Left lung (tissue), 10 donors: ENCODE results near the gene CCDC50. TPM values are rescaled to one million over a fixed set of nuclear protein-coding genes. Genes with fewer than 3 reads are reported as not detected.

ENCODE experiments used
- ATAC-seq: fragments of 200-7000 bp; cut with Tn5 transposase; one replicate; pipeline ENCODE4 v1.9.1; 2020; ENCODE audit warnings: moderate library complexity
- DNase-seq, 4 donors: peaks; one replicate each; pipeline ENCODE4 v3.0.0-alpha.2; 2013 to 2020
- H3K27ac ChIP-seq, 2 donors: fragments of 200-600 bp; sonication (generic) in 1 of 2; one replicate each; pipeline versions ENCODE4 v1.5.0 to v1.8.0; 2020 to 2021
- H3K27me3 ChIP-seq, 2 donors: fragments of 200-600 bp; sonication (generic) in 1 of 2; one replicate each; pipeline versions ENCODE4 v1.5.0 to v1.8.0; 2020 to 2021
- H3K36me3 ChIP-seq, 2 donors: fragments of 200-600 bp; sonication (generic) in 1 of 2; one replicate each; pipeline versions ENCODE4 v1.5.0 to v1.8.0; 2020 to 2021
- H3K4me1 ChIP-seq, 2 donors: fragments of 200-600 bp; one replicate each; pipeline ENCODE4 v1.8.0; 2021
- H3K4me3 ChIP-seq, 2 donors: fragments of 200-600 bp; sonication (generic) in 1 of 2; one replicate each; pipeline versions ENCODE4 v1.5.0 to v1.8.0; 2020 to 2021; ENCODE audit warnings: mild to moderate bottlenecking in 1 of 2
- H3K9me3 ChIP-seq, 2 donors: fragments of 200-600 bp; sonication (generic) in 1 of 2; one replicate each; pipeline versions ENCODE4 v1.5.0 to v1.8.0; 2020 to 2021
- CTCF ChIP-seq, 2 donors: fragments of 200-600 bp; sonication (generic) in 1 of 2; IDR thresholded peaks; one replicate each; pipeline versions ENCODE4 v1.5.0 to v1.8.0; 2021; ENCODE audit warnings: antibody characterized with exemption in 2 of 2
- intact Hi-C, 2 donors: fragments of 100-400 bp; cut with DNase I; formaldehyde crosslinking; loops; one replicate each; pipeline versions ENCODE4 v1.11.2 to v1.14.2; 2022
- polyA plus RNA-seq, 6 donors: library from polyadenylated mRNA; unstranded; fragments of 120-200 nt; gene quantifications; one replicate each; pipeline ENCODE4 v1.2.1, GENCODE V29; 2013; ENCODE audit not compliant: insufficient read length in 6 of 6
- total RNA-seq, 2 donors: library from RNA; stranded (reverse); fragmentation: NEBNext Ultra II Directional; extraction: Animal tissue kit (Norgen Biotek cat#: 25700); gene quantifications; one replicate each; pipeline ENCODE4 v1.2.1, GENCODE V29; 2021
- donor health status: DM: no; HTN: yes; CAD: no.
- donor health status: DM: no; HTN: no; CAD: no.

Gene CCDC50
- total and polyA plus RNA-seq, 8 donors = 49.7 to 85.1 (median 68.2) TPM

- Histone ChIP-seq H3K4me1 (no peaks in the 10 kb centered on the region), H3K27ac (no peak overlapping the region), H3K9me3 (no peaks in the 10 kb centered on the region), H3K4me3 (no peak overlapping the region), H3K36me3 (no peaks in the 10 kb centered on the region), H3K27me3 (no peaks in the 10 kb centered on the region)
- ATAC-seq (no peak), DNase-seq (no peak)
- no peak for TF ChIP-seq CTCF (IDR thresholded peaks at IDR 0.05)
- intact Hi-C loops = loop anchor here in 1 of 2 donors (10.0 kb wide), 1 partner anchor 1027 kb away; no protein-coding TSS in a partner anchor
Observed at GRCh38 chr3:191417457-191417729, 88.2 kb downstream of the CCDC50 start.

GRCh38 chr3:191420771-191421170 lies 91.6 kb downstream of the CCDC50 start:
- no peak overlapping the region for H3K27ac ChIP-seq
- ATAC-seq (no peak), DNase-seq (no peak)
- no peaks in the 10 kb centered on the region for H3K27me3 ChIP-seq
- TF ChIP-seq CTCF (IDR thresholded peaks at IDR 0.05) = no peak
- no peak overlapping the region for H3K4me3 ChIP-seq
- no peaks in the 10 kb centered on the region for H3K4me1 ChIP-seq
- no peaks in the 10 kb centered on the region for H3K9me3 ChIP-seq
- no peaks in the 10 kb centered on the region for H3K36me3 ChIP-seq
- intact Hi-C loops = no loop called here

DNA sequence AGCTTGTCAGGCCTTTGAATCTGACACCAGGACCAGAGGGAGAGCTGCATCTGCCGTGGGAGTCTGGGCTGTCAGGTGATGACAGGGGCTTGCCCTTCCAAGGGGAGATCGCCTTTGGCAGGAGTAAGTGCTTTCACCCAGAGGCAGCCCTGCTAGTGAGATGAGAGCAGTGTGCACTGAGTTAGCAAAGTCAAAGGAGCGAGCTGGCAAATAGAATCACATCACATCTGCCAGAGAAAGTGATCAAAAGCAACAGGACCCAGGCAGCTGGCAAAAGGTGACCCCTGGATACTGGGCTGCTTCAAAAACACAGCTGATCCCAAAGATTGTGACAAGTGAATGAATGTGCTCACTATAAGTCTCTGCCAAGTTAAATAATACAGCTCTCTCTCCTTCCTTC lies 95.7 kb downstream of the CCDC50 start:
- H3K27ac ChIP-seq = no peak overlapping the region
- H3K4me1 ChIP-seq = no peaks in the 10 kb centered on the region
- H3K9me3 ChIP-seq = no peaks in the 10 kb centered on the region
- ATAC-seq = no peak
- intact Hi-C loops = no loop called here
- no peak for TF ChIP-seq CTCF (IDR thresholded peaks at IDR 0.05)
- H3K27me3 ChIP-seq = no peaks in the 10 kb centered on the region
- H3K36me3 ChIP-seq = no peaks in the 10 kb centered on the region
- DNase-seq = no peak
- no peak overlapping the region for H3K4me3 ChIP-seq

- H3K9me3 ChIP-seq = no peaks in the 10 kb centered on the region
- intact Hi-C loops = no loop called here
- H3K4me3 ChIP-seq = no peak overlapping the region
- no peak for TF ChIP-seq CTCF (IDR thresholded peaks at IDR 0.05)
- no peaks in the 10 kb centered on the region for H3K36me3 ChIP-seq
- DNase-seq (no peak), ATAC-seq (no peak)
- no peaks in the 10 kb centered on the region for H3K4me1 ChIP-seq
- H3K27me3 ChIP-seq = no peaks in the 10 kb centered on the region
- H3K27ac ChIP-seq = no peak overlapping the region
Observed at GRCh38 chr3:191425322-191425734, 96.1 kb downstream of the CCDC50 start.

GRCh38 chr3:191426311-191426710 lies 97.1 kb downstream of the CCDC50 start:
- intact Hi-C loops = no loop called here
- ATAC-seq (no peak), DNase-seq (no peak)
- no peak for TF ChIP-seq CTCF (IDR thresholded peaks at IDR 0.05)
- H3K27me3 ChIP-seq = no peaks in the 10 kb centered on the region
- H3K4me1 ChIP-seq = no peaks in the 10 kb centered on the region
- no peak overlapping the region for H3K4me3 ChIP-seq
- H3K9me3 ChIP-seq = no peaks in the 10 kb centered on the region
- no peak overlapping the region for H3K27ac ChIP-seq
- H3K36me3 ChIP-seq = no peaks in the 10 kb centered on the region
